Neuron (in vitro differentiated cells): Measurements from ENCODE around the gene ROCK1.
"Not testable (repeated sequence)": the region's sequence is repeated elsewhere in the genome, so short reads cannot be mapped to it uniquely, and the experiment has no call there.

ENCODE experiments used
- H2AFZ ChIP-seq: one replicate; pipeline ENCODE4 v1.6.1; 2013; ENCODE audit warnings: low read depth, mild to moderate bottlenecking, inconsistent platforms, low read length, moderate library complexity
- H3K27me3 ChIP-seq: one replicate; pipeline ENCODE4 v1.6.1; 2013; ENCODE audit warnings: low read length; ENCODE audit not compliant: insufficient read depth
- H3K36me3 ChIP-seq: one replicate; pipeline ENCODE4 v1.6.1; 2013; ENCODE audit warnings: low read length; ENCODE audit not compliant: insufficient read depth
- H3K4me1 ChIP-seq: one replicate; pipeline ENCODE4 v1.6.1; 2013; ENCODE audit warnings: low read length; ENCODE audit not compliant: insufficient read depth
- H3K4me3 ChIP-seq: 2 replicates; pipeline ENCODE4 v1.5.1; 2013; ENCODE audit warnings: mild to moderate bottlenecking, low read length, moderate library complexity
- H3K9me3 ChIP-seq: one replicate; pipeline ENCODE4 v1.6.1; 2013; ENCODE audit warnings: low read length

Gene ROCK1

GRCh38 chr18:21111346-21112139 lies at the start of gene ROCK1:
TSS of gene ROCK1 (minus strand) at chr18:21111813. CDS start at chr18:21110910, 903 bp downstream.
- H3K27me3 ChIP-seq, result peaks cover 3% of the 10 kb centered on the region
- no peaks in the 10 kb centered on the region for H3K36me3 ChIP-seq
- H3K4me1 ChIP-seq, result peaks cover 18% of the 10 kb centered on the region
- H3K4me3 ChIP-seq, result peak within 1 kb of the TSS; percentile 98
- peak within 1 kb of the TSS; percentile 85 for H2AFZ ChIP-seq
- no peaks in the 10 kb centered on the region for H3K9me3 ChIP-seq

- Histone ChIP-seq H3K9me3 (peaks cover 6% of the 10 kb centered on the region), H3K27me3 (no peaks in the 10 kb centered on the region), H3K36me3 (no peaks in the 10 kb centered on the region), H3K4me1 (no peaks in the 10 kb centered on the region), H3K4me3 (no peak overlapping the region), H2AFZ (no peak overlapping the region)
Measured at GRCh38 chr18:21155443-21155842, 43.8 kb upstream of the ROCK1 start.

GRCh38 chr18:21146016-21146415 lies 34.4 kb upstream of the ROCK1 start:
- Histone ChIP-seq H3K9me3 (no peaks in the 10 kb centered on the region), H3K4me1 (no peaks in the 10 kb centered on the region), H2AFZ (no peak overlapping the region), H3K36me3 (no peaks in the 10 kb centered on the region), H3K27me3 (no peaks in the 10 kb centered on the region), H3K4me3 (no peak overlapping the region)

- H3K27me3 ChIP-seq, result no peaks in the 10 kb centered on the region
- no peak overlapping the region for H2AFZ ChIP-seq
- no peak overlapping the region for H3K4me3 ChIP-seq
- H3K36me3 ChIP-seq, result no peaks in the 10 kb centered on the region
- H3K4me1 ChIP-seq, result no peaks in the 10 kb centered on the region
- H3K9me3 ChIP-seq, result no peaks in the 10 kb centered on the region
Measured at GRCh38 chr18:21145371-21145770, 33.8 kb upstream of the ROCK1 start.

GRCh38 chr18:21141668-21142422 lies 30.2 kb upstream of the ROCK1 start:
- H3K27me3 ChIP-seq, result no peaks in the 10 kb centered on the region
- H3K36me3 ChIP-seq, result no peaks in the 10 kb centered on the region
- no peaks in the 10 kb centered on the region for H3K4me1 ChIP-seq
- no peak overlapping the region for H2AFZ ChIP-seq
- H3K9me3 ChIP-seq, result peaks cover 2% of the 10 kb centered on the region
- H3K4me3 ChIP-seq, result no peak overlapping the region

GRCh38 chr18:21137719-21138488 lies 26.3 kb upstream of the ROCK1 start:
- not testable (repeated sequence) for H3K27me3 ChIP-seq, H3K9me3 ChIP-seq, H3K4me1 ChIP-seq, H2AFZ ChIP-seq, H3K4me3 ChIP-seq, H3K36me3 ChIP-seq

GRCh38 chr18:21134895-21135294 lies 23.3 kb upstream of the ROCK1 start:
- H3K36me3 ChIP-seq, result no peaks in the 10 kb centered on the region
- no peaks in the 10 kb centered on the region for H3K27me3 ChIP-seq
- no peak overlapping the region for H2AFZ ChIP-seq
- H3K4me1 ChIP-seq, result no peaks in the 10 kb centered on the region
- H3K4me3 ChIP-seq, result no peak overlapping the region
- peaks cover 2% of the 10 kb centered on the region for H3K9me3 ChIP-seq

GRCh38 chr18:21132398-21132918 lies 20.8 kb upstream of the ROCK1 start:
- Histone ChIP-seq H3K36me3 (no peaks in the 10 kb centered on the region), H2AFZ (no peak overlapping the region), H3K4me3 (no peak overlapping the region), H3K27me3 (no peaks in the 10 kb centered on the region), H3K4me1 (no peaks in the 10 kb centered on the region), H3K9me3 (no peaks in the 10 kb centered on the region)

GRCh38 chr18:21131698-21132227 lies 20.1 kb upstream of the ROCK1 start:
- no peaks in the 10 kb centered on the region for H3K4me1 ChIP-seq
- H3K27me3 ChIP-seq, result no peaks in the 10 kb centered on the region
- H2AFZ ChIP-seq, result no peak overlapping the region
- H3K9me3 ChIP-seq, result no peaks in the 10 kb centered on the region
- H3K36me3 ChIP-seq, result no peaks in the 10 kb centered on the region
- no peak overlapping the region for H3K4me3 ChIP-seq

GRCh38 chr18:21129566-21130216 lies 18.1 kb upstream of the ROCK1 start:
- Histone ChIP-seq H2AFZ (no peak overlapping the region), H3K4me1 (no peaks in the 10 kb centered on the region), H3K27me3 (no peaks in the 10 kb centered on the region), H3K36me3 (no peaks in the 10 kb centered on the region), H3K9me3 (no peaks in the 10 kb centered on the region), H3K4me3 (no peak overlapping the region)

- Histone ChIP-seq H3K27me3 (no peaks in the 10 kb centered on the region), H2AFZ (no peak overlapping the region), H3K9me3 (no peaks in the 10 kb centered on the region), H3K4me1 (no peaks in the 10 kb centered on the region), H3K4me3 (no peak overlapping the region), H3K36me3 (no peaks in the 10 kb centered on the region)
Measured at GRCh38 chr18:21123290-21123926, 11.8 kb upstream of the ROCK1 start.

GRCh38 chr18:21118806-21119205 lies 7.2 kb upstream of the ROCK1 start:
- Histone ChIP-seq H3K4me3 (no peak overlapping the region), H3K9me3 (no peaks in the 10 kb centered on the region), H3K27me3 (peaks cover 13% of the 10 kb centered on the region), H2AFZ (no peak overlapping the region), H3K4me1 (no peaks in the 10 kb centered on the region), H3K36me3 (no peaks in the 10 kb centered on the region)
